ENCODE measurements around the gene TRMT11. TPM values are rescaled to one million over a fixed set of nuclear protein-coding genes. Genes with fewer than 3 reads are reported as not detected.

The TRMT11 gene
- total and polyA plus RNA-seq, 2 of the 13 experiments (the other 11 are each of a cell fraction or from before 2014, with no cell fraction given): 42.2 to 81.9 TPM

DNA sequence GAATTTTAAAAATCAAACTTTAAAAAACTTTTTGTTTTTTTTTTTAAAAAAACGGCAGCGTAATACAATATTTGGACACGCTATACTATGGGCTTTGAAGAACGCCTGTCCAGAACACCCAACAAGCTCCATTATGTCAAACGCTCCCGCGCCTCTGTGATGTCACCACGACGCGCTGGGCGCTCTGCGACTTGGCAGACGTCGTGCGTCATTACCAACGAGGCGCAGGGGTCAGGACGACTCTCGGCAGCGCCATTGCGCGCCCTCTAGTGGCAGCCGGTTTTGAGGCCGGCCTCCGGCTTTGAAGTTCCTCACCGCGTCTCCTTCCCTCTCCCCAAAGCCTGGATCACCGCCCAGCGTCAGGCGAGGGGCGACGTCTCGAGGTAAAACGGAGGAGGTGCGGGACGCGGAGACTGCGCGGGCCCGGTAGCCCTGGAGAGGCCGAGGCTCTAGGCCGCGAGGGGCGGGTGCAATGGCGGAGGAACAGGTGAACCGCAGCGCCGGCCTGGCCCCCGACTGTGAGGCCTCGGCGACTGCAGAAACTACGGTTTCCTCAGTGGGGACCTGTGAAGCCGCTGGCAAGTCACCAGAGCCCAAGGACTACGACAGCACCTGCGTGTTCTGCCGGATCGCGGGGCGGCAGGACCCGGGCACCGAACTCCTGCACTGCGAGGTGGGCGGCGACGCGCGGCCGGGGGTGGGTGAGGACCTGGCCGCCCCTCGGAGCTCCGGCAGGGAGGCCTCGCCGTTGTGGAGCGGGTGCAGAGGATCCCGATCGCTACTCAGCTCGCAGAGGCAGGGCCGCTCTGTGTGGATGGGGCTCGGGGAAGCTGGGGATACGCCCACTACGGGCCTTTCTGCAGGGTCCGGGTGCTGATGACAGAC, 29.6 kb upstream of the TRMT11 start, which contains the start of gene HINT3 (continued):
- TF ChIP-seq, protein P1, sequence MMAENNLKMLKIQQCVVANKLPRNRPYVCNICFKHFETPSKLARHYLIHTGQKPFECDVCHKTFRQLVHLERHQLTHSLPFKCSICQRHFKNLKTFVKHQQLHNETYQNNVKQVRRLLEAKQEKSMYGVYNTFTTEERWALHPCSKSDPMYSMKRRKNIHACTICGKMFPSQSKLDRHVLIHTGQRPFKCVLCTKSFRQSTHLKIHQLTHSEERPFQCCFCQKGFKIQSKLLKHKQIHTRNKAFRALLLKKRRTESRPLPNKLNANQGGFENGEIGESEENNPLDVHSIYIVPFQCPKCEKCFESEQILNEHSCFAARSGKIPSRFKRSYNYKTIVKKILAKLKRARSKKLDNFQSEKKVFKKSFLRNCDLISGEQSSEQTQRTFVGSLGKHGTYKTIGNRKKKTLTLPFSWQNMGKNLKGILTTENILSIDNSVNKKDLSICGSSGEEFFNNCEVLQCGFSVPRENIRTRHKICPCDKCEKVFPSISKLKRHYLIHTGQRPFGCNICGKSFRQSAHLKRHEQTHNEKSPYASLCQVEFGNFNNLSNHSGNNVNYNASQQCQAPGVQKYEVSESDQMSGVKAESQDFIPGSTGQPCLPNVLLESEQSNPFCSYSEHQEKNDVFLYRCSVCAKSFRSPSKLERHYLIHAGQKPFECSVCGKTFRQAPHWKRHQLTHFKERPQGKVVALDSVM (CRISPR knock-in tag; IDR thresholded peaks at IDR 0.05): peak; percentile 97
- TF ChIP-seq ZNF713 (CRISPR knock-in tag; IDR thresholded peaks at IDR 0.05) (no peak; the same call in 1 of the 2 replicates), ZNF274 (CRISPR knock-in tag; IDR thresholded peaks at IDR 0.05) (peak; percentile 94), THAP11 (CRISPR knock-in tag; IDR thresholded peaks at IDR 0.05) (peak; percentile 94), POLR2AphosphoS5 (IDR thresholded peaks at IDR 0.05; ENCODE audit: low read depth, low read length) (peak; percentile 85), ISX (CRISPR knock-in tag; conservative IDR thresholded peaks at IDR 0.05) (peak; percentile 63; the same call in 1 of the 2 replicates), ATM (IDR thresholded peaks at IDR 0.05; ENCODE audit: borderline replicate concordance) (no peak), ZKSCAN5 (CRISPR knock-in tag; IDR thresholded peaks at IDR 0.05) (0 out of 2 replicates have a peak, but pooled peaks have one; percentile 25), ZNF460 (CRISPR knock-in tag; IDR thresholded peaks at IDR 0.05; ENCODE audit: borderline replicate concordance) (peak; percentile 11; the same call in 1 of the 2 replicates), ADNP (CRISPR knock-in tag; IDR thresholded peaks at IDR 0.05) (peak; percentile 18; the same call in 1 of the 2 replicates), THYN1 (CRISPR knock-in tag; IDR thresholded peaks at IDR 0.05; ENCODE audit: borderline replicate concordance, low read depth) (no peak), ZBTB43 (CRISPR knock-in tag; conservative IDR thresholded peaks at IDR 0.05) (peak; percentile 69; the same call in 1 of the 2 replicates), CTCF (CRISPR knock-in tag; IDR thresholded peaks at IDR 0.05) (peak; percentile 100), RFXANK (CRISPR knock-in tag; IDR thresholded peaks at IDR 0.05) (peak; percentile 85), POGZ (CRISPR knock-in tag; IDR thresholded peaks at IDR 0.05) (peak; percentile 99), YEATS2 (CRISPR knock-in tag; IDR thresholded peaks at IDR 0.05; ENCODE audit: borderline replicate concordance) (peak; percentile 98), TFDP2 (CRISPR knock-in tag; IDR thresholded peaks at IDR 0.05) (peak; percentile 98), NBN (conservative IDR thresholded peaks at IDR 0.05) (no peak), HOMEZ (CRISPR knock-in tag; IDR thresholded peaks at IDR 0.05; ENCODE audit: low read depth) (peak; percentile 95)

All from HepG2 (cell line).